ENCODE results near the gene FAM240B.

Gene FAM240B

GRCh38 chr9:38720083-38720745, at the start of gene FAM240B:
Gene FAM240B, minus strand, starts transcription at chr9:38720133. Its CDS starts 16,134 bp downstream, at chr9:38703999.
- DNase-seq (ENCODE audit: low read depth): no peak

- DNase-seq (ENCODE audit: low read depth): no peak
Observed at GRCh38 chr9:38768351-38768761, 48.4 kb upstream of the FAM240B start.

- DNase-seq (ENCODE audit: low read depth): no peak
Observed at GRCh38 chr9:38765101-38765500, 45.2 kb upstream of the FAM240B start.

- DNase-seq (ENCODE audit: low read depth): no peak
Observed at GRCh38 chr9:38761999-38762398, 42.1 kb upstream of the FAM240B start.

- no peak for DNase-seq (ENCODE audit: low read depth)
Observed at GRCh38 chr9:38761339-38761738, 41.4 kb upstream of the FAM240B start.

GRCh38 chr9:38756702-38757101, 36.8 kb upstream of the FAM240B start:
- no peak for DNase-seq (ENCODE audit: low read depth)

- no peak for DNase-seq (ENCODE audit: low read depth)
Observed at GRCh38 chr9:38747941-38748340, 28.0 kb upstream of the FAM240B start.

- DNase-seq (ENCODE audit: low read depth): no peak
Observed at GRCh38 chr9:38747067-38747466, 27.1 kb upstream of the FAM240B start.

GRCh38 chr9:38746303-38746702, 26.4 kb upstream of the FAM240B start:
- no peak for DNase-seq (ENCODE audit: low read depth)

GRCh38 chr9:38744484-38744883, 24.6 kb upstream of the FAM240B start:
- no peak for DNase-seq (ENCODE audit: low read depth)

GRCh38 chr9:38737246-38737645, 17.3 kb upstream of the FAM240B start:
- no peak for DNase-seq (ENCODE audit: low read depth)

GRCh38 chr9:38734831-38735230, 14.9 kb upstream of the FAM240B start:
- no peak for DNase-seq (ENCODE audit: low read depth)

- DNase-seq (ENCODE audit: low read depth): no peak
Observed at GRCh38 chr9:38733503-38733902, 13.6 kb upstream of the FAM240B start.

GRCh38 chr9:38732885-38733284, 13.0 kb upstream of the FAM240B start:
- DNase-seq (ENCODE audit: low read depth): no peak

GRCh38 chr9:38727497-38728001, 7.6 kb upstream of the FAM240B start:
- peak; percentile 3 for DNase-seq (ENCODE audit: low read depth)

GRCh38 chr9:38724754-38725153, 4.8 kb upstream of the FAM240B start:
- no peak for DNase-seq (ENCODE audit: low read depth)

- no peak for DNase-seq (ENCODE audit: low read depth)
Observed at GRCh38 chr9:38718148-38718547, 1.8 kb downstream of the FAM240B start.

- no peak for DNase-seq (ENCODE audit: low read depth)
Observed at GRCh38 chr9:38715684-38716083, 4.2 kb downstream of the FAM240B start.

GRCh38 chr9:38713426-38713825, 6.5 kb downstream of the FAM240B start:
- DNase-seq (ENCODE audit: low read depth): peak; percentile 22

- DNase-seq (ENCODE audit: low read depth): peak; percentile 15
Observed at GRCh38 chr9:38708759-38709158, 11.2 kb downstream of the FAM240B start.

- DNase-seq (ENCODE audit: low read depth): no peak
Observed at GRCh38 chr9:38707885-38708637, 11.9 kb downstream of the FAM240B start.

- no peak for DNase-seq (ENCODE audit: low read depth)
Observed at GRCh38 chr9:38706493-38706892, 13.4 kb downstream of the FAM240B start.

GRCh38 chr9:38705917-38706316, 14.0 kb downstream of the FAM240B start:
- no peak for DNase-seq (ENCODE audit: low read depth)
